H7 (cell line): Measurements from ENCODE around the gene ACYP2. TPM values are rescaled to one million over a fixed set of nuclear protein-coding genes. Genes with fewer than 3 reads are reported as not detected.

Source experiments
- DNase-seq: peaks from one replicate; pipeline ENCODE4 v3.0.0; 2012
- H3K27me3 ChIP-seq: 2 replicates; pipeline ENCODE4 v1.6.0; 2011; ENCODE audit warnings: mild to moderate bottlenecking, low read length; ENCODE audit not compliant: control insufficient read depth, insufficient read depth
- H3K36me3 ChIP-seq: replicated peaks from 2 replicates; pipeline ENCODE4 v1.5.1; 2011; ENCODE audit warnings: low read length; ENCODE audit not compliant: control insufficient read depth, insufficient read depth
- H3K4me3 ChIP-seq: 2 replicates; pipeline ENCODE4 v1.5.1; 2011; ENCODE audit warnings: low read depth, mild to moderate bottlenecking, control low read depth, low read length, moderate library complexity; ENCODE audit not compliant: insufficient read depth
- total RNA-seq: library from RNA; depleted of rRNA; stranded (reverse); fragments of >200 nt; shearing (Covaris generic); gene quantifications from 2 replicates; pipeline ENCODE4 v1.2.3, GENCODE V29; 2014; rRNA removed

ACYP2 gene
- total RNA-seq, 1 experiment from 2014 or later = 5.2 TPM

GRCh38 chr2:54342603-54343002, 227.2 kb downstream of the ACYP2 start:
- H3K4me3 ChIP-seq = no peak overlapping the region
- H3K36me3 ChIP-seq = no peaks in the 10 kb centered on the region
- no peak for DNase-seq
- H3K27me3 ChIP-seq = no peaks in the 10 kb centered on the region

- no peak overlapping the region for H3K4me3 ChIP-seq
- no peaks in the 10 kb centered on the region for H3K36me3 ChIP-seq
- no peaks in the 10 kb centered on the region for H3K27me3 ChIP-seq
- no peak for DNase-seq
Measured at GRCh38 chr2:54347622-54348021, 232.2 kb downstream of the ACYP2 start.

DNA sequence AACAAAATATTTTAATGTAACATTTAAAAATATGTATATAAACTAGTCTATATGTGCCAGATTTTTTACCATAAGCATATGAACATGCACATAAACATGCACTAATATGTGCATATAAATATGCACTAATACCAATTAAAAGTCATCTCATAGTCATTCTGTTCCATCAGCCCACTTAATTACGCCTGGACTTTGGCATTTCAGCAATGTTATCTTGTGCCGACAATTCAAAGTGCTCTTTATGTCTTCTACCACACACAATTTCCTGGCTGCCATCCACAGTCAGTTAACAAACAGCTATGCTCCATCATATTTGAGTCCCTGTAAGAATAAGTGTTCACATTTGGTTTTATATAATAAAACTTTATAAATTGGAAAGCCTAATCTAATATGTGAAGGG, 233.2 kb downstream of the ACYP2 start:
- no peak for DNase-seq

DNA sequence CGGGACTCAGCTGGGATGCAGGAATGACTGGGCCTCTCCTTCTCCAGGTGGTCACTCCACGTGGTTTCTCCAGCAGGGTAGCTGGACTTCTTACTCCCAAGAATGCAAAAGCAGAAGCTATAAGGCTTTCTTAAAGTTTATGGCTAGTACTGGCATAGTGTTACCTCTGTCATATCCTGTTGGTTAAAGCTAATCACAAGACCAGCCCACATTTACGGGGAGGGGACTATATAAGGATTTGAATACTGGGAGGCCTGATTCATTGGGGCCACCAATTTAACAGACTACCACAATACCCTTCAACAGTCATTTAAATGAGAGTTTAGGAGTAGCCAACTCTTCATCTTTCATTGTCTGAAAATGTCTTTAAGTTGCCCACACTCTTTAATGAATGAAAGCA, 235.0 kb downstream of the ACYP2 start:
- Histone ChIP-seq H3K36me3 (no peaks in the 10 kb centered on the region), H3K4me3 (no peak overlapping the region), H3K27me3 (no peaks in the 10 kb centered on the region)
- DNase-seq = no peak

More for the DNA sequence above, 233.2 kb downstream of the ACYP2 start:
- Histone ChIP-seq H3K36me3 (no peaks in the 10 kb centered on the region), H3K4me3 (no peak overlapping the region), H3K27me3 (no peaks in the 10 kb centered on the region)

DNA sequence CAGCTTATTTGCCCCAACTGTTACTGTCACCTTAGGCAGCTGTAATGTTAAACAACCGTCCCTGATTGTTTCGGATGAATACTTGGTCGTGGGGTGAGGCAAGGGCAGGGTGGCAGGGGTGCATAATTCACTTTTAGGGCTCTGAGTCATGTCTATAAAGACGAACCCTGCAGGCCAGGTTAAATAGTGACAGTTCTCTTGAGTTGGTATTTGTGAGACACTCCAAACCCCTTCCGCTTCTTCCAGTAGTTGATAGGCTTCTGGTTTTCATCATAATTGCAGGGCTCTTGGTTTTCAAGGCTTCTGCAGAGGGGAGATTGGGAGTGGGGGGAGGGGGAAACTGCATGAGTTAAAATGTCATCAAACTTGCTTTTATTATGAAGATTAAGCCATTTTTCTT, 237.8 kb downstream of the ACYP2 start:
- Histone ChIP-seq H3K27me3 (no peaks in the 10 kb centered on the region), H3K4me3 (no peak overlapping the region), H3K36me3 (no peaks in the 10 kb centered on the region)
- DNase-seq = no peak

Other genes starting within 250 kb of the ACYP2 start
- gene PSME4, start 144.6 kb upstream of the ACYP2 start, total RNA-seq = 57.9 and 71.4 TPM in 2 replicates
- not detected in 2 replicates for gene TSPYL6, start 140.6 kb downstream of the ACYP2 start, total RNA-seq